GM18907 (cell line): Measurements from ENCODE around the gene HDAC1.

Experiments
- ATAC-seq: cut with Tn5 transposase; IDR thresholded peaks from one replicate; pipeline ENCODE4 v1.9.1; 2021; ENCODE audit warnings: mild to moderate bottlenecking, moderate library complexity; ENCODE audit not compliant: unreplicated experiment

Gene HDAC1

GRCh38 chr1:32321712-32322291, 29.9 kb downstream of the HDAC1 start:
- no peak for ATAC-seq

GRCh38 chr1:32327204-32327603, 35.3 kb downstream of the HDAC1 start:
- ATAC-seq, result no peak

GRCh38 chr1:32329931-32330466, 38.1 kb downstream of the HDAC1 start:
- no peak for ATAC-seq

- no peak for ATAC-seq
Measured at GRCh38 chr1:32330558-32331151, 38.8 kb downstream of the HDAC1 start.

GRCh38 chr1:32331549-32331948, 39.7 kb downstream of the HDAC1 start:
- no peak for ATAC-seq

GRCh38 chr1:32332290-32333079, 40.6 kb downstream of the HDAC1 start:
- no peak for ATAC-seq

- ATAC-seq, result no peak
Measured at GRCh38 chr1:32333251-32333963, 41.5 kb downstream of the HDAC1 start.

- no peak for ATAC-seq
Measured at GRCh38 chr1:32334274-32334861, 42.5 kb downstream of the HDAC1 start.

- no peak for ATAC-seq
Measured at GRCh38 chr1:32334864-32335534, 43.1 kb downstream of the HDAC1 start.

GRCh38 chr1:32335535-32335789, 43.6 kb downstream of the HDAC1 start:
- no peak for ATAC-seq

GRCh38 chr1:32335790-32336590, 44.1 kb downstream of the HDAC1 start, which contains the start of gene MARCKSL1:
Gene MARCKSL1, minus strand, starts transcription at chr1:32336233. Its CDS starts 200 bp downstream, at chr1:32336033.
- ATAC-seq, result peak; percentile 49

GRCh38 chr1:32336591-32336932, 44.7 kb downstream of the HDAC1 start:
- ATAC-seq, result no peak

GRCh38 chr1:32336963-32337675, 45.2 kb downstream of the HDAC1 start:
- peak; percentile 42 for ATAC-seq

- peak; percentile 26 for ATAC-seq
Measured at GRCh38 chr1:32337855-32338636, 46.2 kb downstream of the HDAC1 start.

- ATAC-seq, result no peak
Measured at GRCh38 chr1:32338637-32339145, 46.8 kb downstream of the HDAC1 start.

GRCh38 chr1:32339363-32339978, 47.6 kb downstream of the HDAC1 start:
- ATAC-seq, result no peak

- no peak for ATAC-seq
Measured at GRCh38 chr1:32341186-32341757, 49.4 kb downstream of the HDAC1 start.
